Brain microvascular endothelial cell (primary cell): Measurements from ENCODE around the gene CYP27C1.

ENCODE experiments used
- DNase-seq: peaks from one replicate; pipeline ENCODE4 v3.0.0-alpha.2; 2020
- H3K27ac ChIP-seq: fragments of 250-450 bp; sonication (Bioruptor Pico); 2 replicates; pipeline ENCODE4 v1.5.1; 2020; ENCODE audit warnings: mild to moderate bottlenecking, moderate library complexity
- H3K27me3 ChIP-seq: fragments of 250-450 bp; sonication (Bioruptor Pico); replicated peaks from 2 replicates; pipeline ENCODE4 v1.5.1; 2020; ENCODE audit warnings: mild to moderate bottlenecking
- H3K36me3 ChIP-seq: fragments of 250-450 bp; sonication (Bioruptor Pico); replicated peaks from 2 replicates; pipeline ENCODE4 v1.5.1; 2020; ENCODE audit warnings: mild to moderate bottlenecking
- H3K4me3 ChIP-seq: 2 replicates; pipeline ENCODE4 v1.5.1; 2011; ENCODE audit warnings: low read depth, mild to moderate bottlenecking, control low read depth, low read length, moderate library complexity
- in situ Hi-C: cut with HindIII; loops from 2 replicates; pipeline ENCODE4 v1.10.0; 2017; ENCODE audit warnings: low sequenced_read_pairs, low pct_ligation_motif_present
- TF ChIP-seq, protein P1 (sequence below): IDR thresholded peaks from 2 replicates; pipeline ENCODE4 v1.5.1; 2011; ENCODE audit warnings: low read depth, mild to moderate bottlenecking, moderate library complexity, low read length, control low read depth, inconsistent platforms; ENCODE audit errors: missing control alignments

Gene CYP27C1

GRCh38 chr2:127162261-127163089 is 57.6 kb downstream of the CYP27C1 start:
- no peaks in the 10 kb centered on the region for H3K36me3 ChIP-seq
- in situ Hi-C loops, result no loop called here
- no peak for DNase-seq
- no peak overlapping the region for H3K27ac ChIP-seq
- H3K4me3 ChIP-seq, result no peak overlapping the region
- TF ChIP-seq, protein P1, sequence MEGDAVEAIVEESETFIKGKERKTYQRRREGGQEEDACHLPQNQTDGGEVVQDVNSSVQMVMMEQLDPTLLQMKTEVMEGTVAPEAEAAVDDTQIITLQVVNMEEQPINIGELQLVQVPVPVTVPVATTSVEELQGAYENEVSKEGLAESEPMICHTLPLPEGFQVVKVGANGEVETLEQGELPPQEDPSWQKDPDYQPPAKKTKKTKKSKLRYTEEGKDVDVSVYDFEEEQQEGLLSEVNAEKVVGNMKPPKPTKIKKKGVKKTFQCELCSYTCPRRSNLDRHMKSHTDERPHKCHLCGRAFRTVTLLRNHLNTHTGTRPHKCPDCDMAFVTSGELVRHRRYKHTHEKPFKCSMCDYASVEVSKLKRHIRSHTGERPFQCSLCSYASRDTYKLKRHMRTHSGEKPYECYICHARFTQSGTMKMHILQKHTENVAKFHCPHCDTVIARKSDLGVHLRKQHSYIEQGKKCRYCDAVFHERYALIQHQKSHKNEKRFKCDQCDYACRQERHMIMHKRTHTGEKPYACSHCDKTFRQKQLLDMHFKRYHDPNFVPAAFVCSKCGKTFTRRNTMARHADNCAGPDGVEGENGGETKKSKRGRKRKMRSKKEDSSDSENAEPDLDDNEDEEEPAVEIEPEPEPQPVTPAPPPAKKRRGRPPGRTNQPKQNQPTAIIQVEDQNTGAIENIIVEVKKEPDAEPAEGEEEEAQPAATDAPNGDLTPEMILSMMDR, result no peak
- no peaks in the 10 kb centered on the region for H3K27me3 ChIP-seq

GRCh38 chr2:127161176-127162136 is 58.6 kb downstream of the CYP27C1 start:
- H3K27me3 ChIP-seq, result no peaks in the 10 kb centered on the region
- in situ Hi-C loops, result no loop called here
- TF ChIP-seq, protein P1, result no peak
- H3K36me3 ChIP-seq, result no peaks in the 10 kb centered on the region
- no peak overlapping the region for H3K4me3 ChIP-seq
- DNase-seq, result no peak
- H3K27ac ChIP-seq, result no peak overlapping the region

GRCh38 chr2:127160676-127161075 is 59.4 kb downstream of the CYP27C1 start:
- H3K4me3 ChIP-seq, result no peak overlapping the region
- in situ Hi-C loops, result no loop called here
- no peaks in the 10 kb centered on the region for H3K36me3 ChIP-seq
- no peak overlapping the region for H3K27ac ChIP-seq
- H3K27me3 ChIP-seq, result no peaks in the 10 kb centered on the region
- no peak for DNase-seq
- TF ChIP-seq, protein P1, result no peak

DNA sequence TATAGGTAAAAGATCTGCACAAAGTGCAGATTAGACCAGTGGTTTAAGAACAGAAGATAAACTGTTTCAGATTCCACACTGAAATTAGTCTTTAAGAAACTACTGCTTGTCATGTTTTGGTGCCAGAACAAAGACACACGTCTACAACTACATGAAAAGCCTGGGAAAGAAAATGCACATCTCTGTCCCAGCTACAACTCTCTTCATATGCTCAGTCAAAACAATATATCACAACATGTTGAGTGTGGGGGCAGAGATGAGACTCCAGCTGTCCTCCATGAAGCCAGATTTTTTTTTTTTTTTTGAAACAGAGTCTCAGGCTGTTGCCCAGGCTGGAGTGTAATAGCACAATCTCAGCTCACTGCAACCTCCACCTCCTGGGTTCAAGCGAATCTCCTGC is 60.6 kb downstream of the CYP27C1 start:
- DNase-seq, result no peak
- TF ChIP-seq, protein P1, result no peak
- Histone ChIP-seq H3K36me3 (no peaks in the 10 kb centered on the region), H3K27ac (no peak overlapping the region), H3K27me3 (no peaks in the 10 kb centered on the region), H3K4me3 (no peak overlapping the region)
- in situ Hi-C loops, result no loop called here

- H3K36me3 ChIP-seq, result no peaks in the 10 kb centered on the region
- DNase-seq, result no peak
- H3K4me3 ChIP-seq, result no peak overlapping the region
- no peak overlapping the region for H3K27ac ChIP-seq
- TF ChIP-seq, protein P1, result no peak
- in situ Hi-C loops, result no loop called here
- no peaks in the 10 kb centered on the region for H3K27me3 ChIP-seq
Observed at GRCh38 chr2:127158614-127159290, 61.3 kb downstream of the CYP27C1 start.
